Keratinocyte (primary cell): ENCODE results near the gene CACNA2D2.

ENCODE experiments used
- EZH2 ChIP-seq: IDR thresholded peaks from one replicate; pipeline ENCODE4 v1.6.1; 2012; ENCODE audit warnings: inconsistent platforms, mild to moderate bottlenecking, low read length, moderate library complexity
- TF ChIP-seq, protein P1 (sequence below), 3 experiments: IDR thresholded peaks in 1 of 3; conservative IDR thresholded peaks in 1 of 3; optimal IDR thresholded peaks in 1 of 3; 2 replicates in 2 of 3; 3 replicates in 1 of 3; pipeline versions ENCODE3 to v1.5.1; 2011; ENCODE audit warnings: low read length in 3 of 3, mild to moderate bottlenecking in 3 of 3, moderate library complexity in 2 of 3, control low read depth in 1 of 3, inconsistent platforms in 1 of 3; ENCODE audit not compliant: insufficient read depth in 2 of 3; ENCODE audit errors: extremely low read depth in 1 of 3

DNA sequence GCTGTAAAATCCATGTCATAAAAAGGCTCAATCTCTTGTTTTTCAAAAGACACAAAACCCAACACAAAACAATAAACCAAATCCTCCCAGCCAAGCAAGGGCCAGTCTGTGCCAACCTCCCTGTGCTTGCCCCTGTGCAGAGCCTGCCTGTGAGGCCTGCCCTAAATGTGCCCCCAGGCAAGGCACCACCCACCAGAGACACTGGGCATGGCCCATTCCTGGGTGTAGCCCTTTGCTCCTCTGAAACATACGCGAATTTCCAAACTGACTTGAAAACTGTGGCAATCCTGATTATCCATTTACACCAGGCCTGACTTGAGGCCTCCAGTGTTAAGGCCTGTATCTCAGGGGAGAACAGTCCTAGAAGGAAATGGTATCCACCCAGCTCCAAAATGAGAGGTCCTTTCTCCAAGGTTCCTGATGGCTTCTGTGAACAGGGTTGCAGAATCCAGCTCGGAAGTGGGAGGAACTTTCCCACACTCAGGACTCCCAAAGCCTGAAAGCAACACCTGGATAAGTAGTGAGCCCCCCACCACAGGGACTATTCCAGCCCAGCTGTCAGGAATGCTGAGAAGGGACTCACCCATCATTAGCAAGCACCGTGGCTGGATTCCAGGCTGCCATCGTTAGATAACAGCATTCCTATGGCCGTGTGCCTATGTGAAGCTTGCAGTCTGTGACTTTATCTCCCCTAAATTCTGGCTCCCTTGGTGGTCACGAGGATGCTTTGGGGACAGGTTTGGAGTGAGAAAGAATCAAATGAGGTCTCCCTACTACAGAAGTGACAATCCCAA is 61.8 kb downstream of the CACNA2D2 start:
- TF ChIP-seq EZH2 = no peak
- TF ChIP-seq, protein P1, sequence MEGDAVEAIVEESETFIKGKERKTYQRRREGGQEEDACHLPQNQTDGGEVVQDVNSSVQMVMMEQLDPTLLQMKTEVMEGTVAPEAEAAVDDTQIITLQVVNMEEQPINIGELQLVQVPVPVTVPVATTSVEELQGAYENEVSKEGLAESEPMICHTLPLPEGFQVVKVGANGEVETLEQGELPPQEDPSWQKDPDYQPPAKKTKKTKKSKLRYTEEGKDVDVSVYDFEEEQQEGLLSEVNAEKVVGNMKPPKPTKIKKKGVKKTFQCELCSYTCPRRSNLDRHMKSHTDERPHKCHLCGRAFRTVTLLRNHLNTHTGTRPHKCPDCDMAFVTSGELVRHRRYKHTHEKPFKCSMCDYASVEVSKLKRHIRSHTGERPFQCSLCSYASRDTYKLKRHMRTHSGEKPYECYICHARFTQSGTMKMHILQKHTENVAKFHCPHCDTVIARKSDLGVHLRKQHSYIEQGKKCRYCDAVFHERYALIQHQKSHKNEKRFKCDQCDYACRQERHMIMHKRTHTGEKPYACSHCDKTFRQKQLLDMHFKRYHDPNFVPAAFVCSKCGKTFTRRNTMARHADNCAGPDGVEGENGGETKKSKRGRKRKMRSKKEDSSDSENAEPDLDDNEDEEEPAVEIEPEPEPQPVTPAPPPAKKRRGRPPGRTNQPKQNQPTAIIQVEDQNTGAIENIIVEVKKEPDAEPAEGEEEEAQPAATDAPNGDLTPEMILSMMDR (optimal IDR thresholded peaks at IDR 0.05 in 1 of 3, IDR thresholded peaks at IDR 0.05 in 1 of 3, conservative IDR thresholded peaks at IDR 0.05 in 1 of 3; ENCODE audit: extremely low read depth in 1 of 3, insufficient read depth in 2 of 3, low read length in 3 of 3) = no peak
